Adrenal gland (tissue), 12 donors: ENCODE data around the gene ALG3. TPM values are rescaled to one million over a fixed set of nuclear protein-coding genes. Genes with fewer than 3 reads are reported as not detected.
"Not testable (repeated sequence)": the region's sequence is repeated elsewhere in the genome, so short reads cannot be mapped to it uniquely, and the experiment has no call there.

ENCODE experiments used
- DNase-seq, 7 donors: peaks; one replicate each; pipeline ENCODE4 v3.0.0-alpha.2; 2019 to 2020
- H3K27ac ChIP-seq, 5 donors: fragments of 200-600 bp; sonication (generic) in 4 of 5; 1 replicate in 3 of 5; 2 replicates in 2 of 5; pipeline versions ENCODE4 v1.5.1 to v1.8.0; 2016 to 2020; ENCODE audit warnings: mild to moderate bottlenecking in 1 of 5
- H3K27me3 ChIP-seq: fragments of 200-600 bp; 2 replicates; pipeline ENCODE4 v1.8.0; 2021
- H3K36me3 ChIP-seq, 2 donors: fragments of 200-600 bp; replicated peaks in 1 of 2; 1 replicate in 1 of 2; 2 replicates in 1 of 2; pipeline versions ENCODE4 v1.5.1 to v1.8.0; 2018 to 2022
- H3K4me1 ChIP-seq, 2 donors: fragments of 200-600 bp; replicated peaks in 1 of 2; 1 replicate in 1 of 2; 2 replicates in 1 of 2; pipeline versions ENCODE4 v1.5.1 to v1.8.0; 2018 to 2021
- H3K4me3 ChIP-seq, 4 donors: fragments of 200-600 bp; sonication (generic) in 3 of 4; one replicate each; pipeline ENCODE4 v1.5.1; 2016 to 2018
- H3K9me3 ChIP-seq, 3 donors: fragments of 200-600 bp; sonication (generic) in 1 of 3; replicated peaks in 1 of 3; 1 replicate in 2 of 3; 2 replicates in 1 of 3; pipeline versions ENCODE4 v1.5.1 to v1.8.0; 2016 to 2021
- CTCF ChIP-seq, 6 experiments: fragments of 450-650 bp in 4 of 6; fragments of 200-600 bp in 2 of 6; sonication (generic) in 1 of 6; IDR thresholded peaks; 1 replicate in 5 of 6; 2 replicates in 1 of 6; pipeline versions ENCODE4 v1.5.1 to v1.8.0; 2016 to 2021; ENCODE audit warnings: antibody characterized with exemption in 6 of 6, mild to moderate bottlenecking in 2 of 6, moderate library complexity in 1 of 6
- POLR2A ChIP-seq, 2 donors: fragments of 450-650 bp; IDR thresholded peaks; one replicate each; pipeline ENCODE4 v1.6.1; 2017; ENCODE audit warnings: antibody characterized with exemption in 2 of 2, mild to moderate bottlenecking in 2 of 2, moderate library complexity in 1 of 2
- WGBS, 4 donors: extraction: QIAGEN DNeasy Blood & Tissue Kit in 2 of 4; methylation state at CpG; one replicate each; pipeline versions ENCODE4 v1.1.5 to v1.1.7; 2013 to 2017; 5-methylcytosine and 5-hydroxymethylcytosine counted together
- intact Hi-C, 2 donors: fragments of 100-400 bp; cut with DNase I; formaldehyde crosslinking; loops; one replicate each; pipeline versions ENCODE4 v1.14.1 to v1.15.0; 2022 to 2023
- polyA plus RNA-seq, 3 donors: library from polyadenylated mRNA; stranded (reverse); fragments of 200-250 nt in 2 of 3; fragments of 350-450 nt in 1 of 3; fragmentation: Illumina TruSeq in 1 of 3; extraction: RNeasy Lipid Tissue Mini Kit (QIAGEN cat#74804) in 1 of 3; gene quantifications; one replicate each; pipeline ENCODE4 v1.2.3, GENCODE V29; 2013 to 2014
- total RNA-seq, 9 donors: library from RNA; depleted of rRNA in 4 of 9; stranded (reverse); fragments of >200 nt in 4 of 9; fragments of 120-200 nt in 1 of 9; fragmentation: NEBNext Ultra II Directional in 1 of 9; extraction: Animal tissue kit (Norgen Biotek cat#: 25700) in 1 of 9; gene quantifications; one replicate each; pipeline versions ENCODE4 v1.1.0 to v1.2.4, GENCODE V29; 2013 to 2023
- donor health status: healthy with polysubstance abuse.
- donor health status: Bipolar disorder and iron deficiency.
- donor health status: DM: yes; HTN: yes; CAD: no.
- donor health status: DM: no; HTN: no; CAD: no.
- donor health status: DM: no; HTN: no; CAD: no.
- donor health status: DM: yes; HTN: yes; CAD: no.

The ALG3 gene
- total and polyA plus RNA-seq, 12 donors = 27.7 to 107 (median 56.5) TPM

GRCh38 chr3:184275961-184276910, 27.5 kb upstream of the ALG3 start, which contains the start of gene ECE2:
TSS of gene ECE2 (plus strand) at chr3:184276022. CDS start at chr3:184276154, 132 bp downstream.
- TF ChIP-seq POLR2A (IDR thresholded peaks at IDR 0.05) (no peak), CTCF (IDR thresholded peaks at IDR 0.05) (no peak)
- no peaks in the 10 kb centered on the region for H3K4me1 ChIP-seq
- peak in 4 of 7 donors; percentile 46 to 70 (median 50) for DNase-seq
- H3K27ac ChIP-seq = peak within 1 kb of the TSS in 1 of 5 donors; percentile 73
- peaks cover 6% of the 10 kb centered on the region for H3K27me3 ChIP-seq
- H3K36me3 ChIP-seq = no peaks in the 10 kb centered on the region
- peak within 1 kb of the TSS in 1 of 4 donors; percentile 33 for H3K4me3 ChIP-seq
- 13 to 17% methylated on average over 53 to 57 of the region's 65 CpGs; no CpG with 5 or more reads in 2 of the 4 donors for WGBS, 4 donors
- no peaks in the 10 kb centered on the region for H3K9me3 ChIP-seq
- intact Hi-C loops = no loop called here

- TF ChIP-seq CTCF (IDR thresholded peaks at IDR 0.05) = no peak
- no peak for TF ChIP-seq POLR2A (IDR thresholded peaks at IDR 0.05)
- intact Hi-C loops = no loop called here
- WGBS, 4 donors = 71 to 74% (median 73%) methylated on average over 8 to 12 of the region's 12 CpGs
- Histone ChIP-seq H3K4me1 (no peaks in the 10 kb centered on the region), H3K36me3 (no peaks in the 10 kb centered on the region), H3K27ac (peak overlapping the region in 1 of 5 donors; percentile 73), H3K9me3 (no peaks in the 10 kb centered on the region), H3K4me3 (no peak overlapping the region), H3K27me3 (peaks cover 6% of the 10 kb centered on the region)
- DNase-seq = no peak
These were observed 26.6 kb upstream of the ALG3 start for GRCh38 chr3:184275381-184275701.

GRCh38 chr3:184272269-184272668, 23.5 kb upstream of the ALG3 start:
- WGBS, 4 donors = 40 to 64% (median 50%) methylated on average over 1 of the region's 1 CpG
- Histone ChIP-seq H3K4me1 (no peaks in the 10 kb centered on the region), H3K27ac (no peak overlapping the region), H3K9me3 (no peaks in the 10 kb centered on the region), H3K36me3 (no peaks in the 10 kb centered on the region), H3K4me3 (no peak overlapping the region), H3K27me3 (peaks cover 6% of the 10 kb centered on the region)
- intact Hi-C loops = no loop called here
- TF ChIP-seq POLR2A (IDR thresholded peaks at IDR 0.05) = no peak
- TF ChIP-seq CTCF (IDR thresholded peaks at IDR 0.05) = no peak
- no peak for DNase-seq

- H3K27me3 ChIP-seq = not testable (repeated sequence)
These were observed 18.5 kb upstream of the ALG3 start for GRCh38 chr3:184267249-184267648.

More at GRCh38 chr3:184267249-184267648, 18.5 kb upstream of the ALG3 start:
- H3K4me1 ChIP-seq, H3K4me3 ChIP-seq, DNase-seq, intact Hi-C loops, H3K36me3 ChIP-seq, H3K9me3 ChIP-seq, H3K27ac ChIP-seq: not testable (repeated sequence)
- WGBS, 4 donors = 92 to 95% (median 92%) methylated on average over 1 of the region's 1 CpG
